K562 (cell line): ENCODE results near the gene PTTG1IP. TPM values are rescaled to one million over a fixed set of nuclear protein-coding genes. Genes with fewer than 3 reads are reported as not detected.
A peak's percentile ranks its signal among the peaks of the same experiment; 100 is the strongest.

ENCODE experiments used
- CHD7 ChIP-seq: fragments of 200-600 bp; sonication (generic); IDR thresholded peaks from one replicate; pipeline ENCODE4 v1.6.1; 2012; ENCODE audit warnings: mild to moderate bottlenecking, low read depth, low read length, inconsistent platforms
- CTCF ChIP-seq, 3 experiments: IDR thresholded peaks in 2 of 3; conservative IDR thresholded peaks in 1 of 3; 2 replicates each; pipeline ENCODE4 v1.5.1; 2011 to 2012; ENCODE audit warnings: low read length in 3 of 3, mild to moderate bottlenecking in 3 of 3, control low read depth in 2 of 3, improper control_type of control experiment in 1 of 3, inconsistent platforms in 1 of 3, low read depth in 1 of 3, mixed read lengths in 1 of 3, moderate library complexity in 1 of 3; ENCODE audit not compliant: insufficient read depth in 2 of 3
- ETS2 ChIP-seq: IDR thresholded peaks from 2 replicates; pipeline ENCODE4 v1.6.1; 2016; ENCODE audit warnings: borderline replicate concordance, missing genetic modification characterization, mild to moderate bottlenecking, moderate library complexity, missing compliant biosample characterization; ENCODE audit not compliant: poor library complexity, severe bottlenecking
- FUS ChIP-seq: fragments of 200-400 bp; formaldehyde crosslinking; optimal IDR thresholded peaks from 2 replicates; pipeline ENCODE3; 2017; ENCODE audit warnings: low read depth, low read length
- NFIX ChIP-seq: fragments of 250-450 bp; sonication (Bioruptor Pico); IDR thresholded peaks from 2 replicates; pipeline ENCODE4 v1.4.0; 2020; ENCODE audit warnings: low read depth, mild to moderate bottlenecking, moderate library complexity
- RBM25 ChIP-seq: fragments of 200-400 bp; formaldehyde crosslinking; IDR thresholded peaks from 2 replicates; pipeline ENCODE4 v1.6.1; 2018; ENCODE audit warnings: low read length, low read depth, moderate library complexity; ENCODE audit not compliant: severe bottlenecking
- SRSF1 ChIP-seq: fragments of 200-400 bp; formaldehyde crosslinking; IDR thresholded peaks from 2 replicates; pipeline ENCODE4 v1.6.1; 2017; ENCODE audit warnings: mild to moderate bottlenecking, low read depth, low read length, moderate library complexity
- TCF15 ChIP-seq: fragments of 250-450 bp; sonication (Bioruptor Pico); IDR thresholded peaks from 2 replicates; pipeline ENCODE4 v1.8.0; 2022; ENCODE audit warnings: moderate library complexity, mild to moderate bottlenecking, inconsistent platforms
- TGIF2 ChIP-seq: sonication (generic); formaldehyde crosslinking; IDR thresholded peaks from 2 replicates; pipeline ENCODE4 v1.8.1; 2022; ENCODE audit warnings: mild to moderate bottlenecking, missing genetic modification reagents, moderate library complexity
- THRB ChIP-seq: fragments of 450-650 bp; formaldehyde crosslinking; conservative IDR thresholded peaks from 2 replicates; pipeline ENCODE4 v1.4.0; 2022; ENCODE audit warnings: mild to moderate bottlenecking, missing genetic modification characterization
- ZFP36 ChIP-seq: fragments of 150-350 bp; IDR thresholded peaks from 2 replicates; pipeline ENCODE4 v1.6.1; 2018; ENCODE audit warnings: low read length, low read depth; ENCODE audit not compliant: partially characterized antibody
- polyA plus RNA-seq, 8 experiments: library from polyadenylated mRNA; depleted of rRNA in 4 of 8; stranded (reverse) in 5 of 8; unstranded in 3 of 8; fragments of >200 nt; fragmentation: Nextera tagmentation in 2 of 8; fragmentation: Illumina TruSeq in 1 of 8; extraction: Ambion mirVana in 2 of 8; extraction: Trizol in 1 of 8; gene quantifications; 2 replicates each; pipeline versions ENCODE4 v1.2.1 to v1.2.3, GENCODE V29; 2011 to 2014; ENCODE audit warnings: inconsistent platforms in 1 of 8, missing spikeins in 1 of 8
- total RNA-seq, 7 experiments: library from RNA; depleted of rRNA in 6 of 7; stranded (reverse); fragments of >200 nt in 6 of 7; fragmentation: Illumina TruSeq in 2 of 7; extraction: Trizol in 2 of 7; gene quantifications; 2 replicates each; pipeline versions ENCODE4 v1.2.1 to v1.2.3, GENCODE V29; 2011 to 2021; ENCODE audit warnings: low replicate concordance in 1 of 7

Gene PTTG1IP
- total and polyA plus RNA-seq, 9 of the 15 experiments (the other 6 are each of a cell fraction or from before 2014, with no cell fraction given), result 5.0 to 99.3 (median 82.4) TPM

- no peak for TF ChIP-seq THRB (CRISPR knock-in tag)
- peak; percentile 22 for TF ChIP-seq ZFP36
- 0 out of 2 replicates have a peak, but pooled peaks have one; percentile 36 for TF ChIP-seq TGIF2 (CRISPR knock-in tag)
- TF ChIP-seq FUS, result no peak
- no peak for TF ChIP-seq CHD7
- no peak for TF ChIP-seq ETS2 (tag)
- TF ChIP-seq CTCF (IDR thresholded peaks at IDR 0.05 in 2 of 3, conservative IDR thresholded peaks at IDR 0.05 in 1 of 3; ENCODE audit: insufficient read depth in 2 of 3, low read depth in 1 of 3, low read length in 3 of 3), result peak; percentile 90 to 92 (median 91)
- no peak for TF ChIP-seq TCF15 (CRISPR knock-in tag)
- TF ChIP-seq SRSF1, result no peak
- TF ChIP-seq NFIX (CRISPR knock-in tag), result no peak
- no peak for TF ChIP-seq RBM25
Measured at GRCh38 chr21:44911384-44912157, 38.1 kb upstream of the PTTG1IP start (continued).
